Measurements from ENCODE around the gene PRSS38. TPM values are rescaled to one million over a fixed set of nuclear protein-coding genes. Genes with fewer than 3 reads are reported as not detected.

The PRSS38 gene
- total RNA-seq, 1 experiment from 2014 or later = not detected

DNA sequence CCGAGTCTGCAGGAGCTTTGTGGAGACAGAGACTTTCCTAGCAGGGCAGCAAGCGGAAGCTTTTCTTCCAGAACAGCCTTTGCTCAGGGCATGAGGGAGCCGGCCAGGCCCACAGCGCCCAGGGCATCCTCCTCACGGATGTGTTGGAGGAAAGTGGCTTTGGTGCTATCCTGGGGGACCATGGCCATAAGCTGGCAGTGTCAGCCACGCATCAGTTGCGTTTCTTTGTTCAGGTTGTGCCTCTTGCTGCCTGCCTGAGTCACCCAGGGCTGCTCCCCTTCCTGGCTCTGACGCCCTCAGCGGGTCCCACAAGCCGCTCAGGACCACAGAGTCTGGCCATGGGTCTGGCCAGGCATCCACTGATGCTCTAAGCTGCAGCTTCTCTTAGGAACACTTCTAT, 39.6 kb upstream of the PRSS38 start:
- no peaks in the 10 kb centered on the region for H3K27me3 ChIP-seq (ENCODE audit: control insufficient read depth, insufficient read depth, low read length)
- no peak overlapping the region for H3K4me3 ChIP-seq (ENCODE audit: low read depth in 2 of 2, low read length in 2 of 2)
- peak overlapping the region; percentile 12; the same call in 1 of the 2 replicates for H3K27ac ChIP-seq (ENCODE audit: low read length)
- TF ChIP-seq TCF7L2 (IDR thresholded peaks at IDR 0.05; ENCODE audit: low read depth, low read length) (no peak), SIN3A (IDR thresholded peaks at IDR 0.05; ENCODE audit: borderline replicate concordance, insufficient read depth, low read depth, low read length) (no peak), CTCF (IDR thresholded peaks at IDR 0.05) (no peak), REST (IDR thresholded peaks at IDR 0.05; ENCODE audit: insufficient read depth in 1 of 2, low read depth in 2 of 2, low read length in 1 of 2) (no peak), POLR2AphosphoS5 (IDR thresholded peaks at IDR 0.05; ENCODE audit: low read depth, low read length) (no peak)
- ATAC-seq (no peak), DNase-seq (ENCODE audit: low read depth, low spot score) (no peak)
- no peaks in the 10 kb centered on the region for H3K9me3 ChIP-seq (ENCODE audit: control insufficient read depth, insufficient read depth, low read depth, low read length)
- ChIA-PET CTCF (no interaction called here), POLR2A (no interaction called here)
- H3K36me3 ChIP-seq (ENCODE audit: control insufficient read depth, insufficient read depth, low read length) = 0 out of 2 replicates have a peak, but pooled peaks cover 3% of the 10 kb centered on the region
- no TSS peak for BruUV-seq (replicated peaks)
- in situ Hi-C loops (cut with HindIII; ENCODE audit: low pct_unique_long_range_greater_than_20kb, low sequenced_read_pairs) (no loop called here), intact Hi-C loops (cut with micrococcal nuclease; ENCODE audit: unreplicated experiment) (no loop called here)
- H3K4me1 ChIP-seq (ENCODE audit: control insufficient read depth, insufficient read depth, low read length) = no peaks in the 10 kb centered on the region

DNA sequence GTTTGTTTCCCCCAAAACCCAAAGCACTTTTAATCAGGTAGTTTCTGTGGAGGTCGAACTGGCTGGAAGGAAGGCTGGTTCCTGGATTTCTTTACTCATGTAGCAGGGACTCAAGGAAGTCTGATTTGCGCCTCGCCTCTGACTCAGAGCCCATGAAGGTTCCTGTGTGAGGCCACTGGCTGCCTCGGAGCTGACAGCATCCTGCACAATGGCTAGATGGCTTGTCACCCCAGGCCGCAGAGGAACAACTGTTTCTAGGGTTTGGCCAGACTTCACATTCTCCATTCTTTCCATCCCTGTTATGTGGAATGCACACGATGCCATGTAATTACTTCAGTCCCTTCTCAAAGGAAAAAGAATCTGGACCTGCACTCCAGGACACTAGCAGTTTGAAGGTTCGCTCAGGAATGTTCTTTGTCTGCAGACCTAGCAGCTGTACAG, 39.1 kb upstream of the PRSS38 start:
- ATAC-seq = no peak
- ChIA-PET CTCF (no interaction called here), POLR2A (no interaction called here)
- in situ Hi-C loops (cut with HindIII; ENCODE audit: low pct_unique_long_range_greater_than_20kb, low sequenced_read_pairs) = no loop called here
- Histone ChIP-seq H3K27me3 (ENCODE audit: control insufficient read depth, insufficient read depth, low read length) (no peaks in the 10 kb centered on the region), H3K4me1 (ENCODE audit: control insufficient read depth, insufficient read depth, low read length) (no peaks in the 10 kb centered on the region), H3K9me3 (ENCODE audit: control insufficient read depth, insufficient read depth, low read depth, low read length) (no peaks in the 10 kb centered on the region), H3K27ac (ENCODE audit: low read length) (peak overlapping the region; percentile 12; the same call in 1 of the 2 replicates), H3K4me3 (ENCODE audit: low read depth in 2 of 2, low read length in 2 of 2) (no peak overlapping the region), H3K36me3 (ENCODE audit: control insufficient read depth, insufficient read depth, low read length) (0 out of 2 replicates have a peak, but pooled peaks cover 3% of the 10 kb centered on the region)
- TF ChIP-seq TCF7L2 (IDR thresholded peaks at IDR 0.05; ENCODE audit: low read depth, low read length) (no peak), POLR2AphosphoS5 (IDR thresholded peaks at IDR 0.05; ENCODE audit: low read depth, low read length) (no peak), REST (IDR thresholded peaks at IDR 0.05; ENCODE audit: insufficient read depth in 1 of 2, low read depth in 2 of 2, low read length in 1 of 2) (no peak), SIN3A (IDR thresholded peaks at IDR 0.05; ENCODE audit: borderline replicate concordance, insufficient read depth, low read depth, low read length) (no peak), CTCF (IDR thresholded peaks at IDR 0.05) (no peak)
- intact Hi-C loops (cut with micrococcal nuclease; ENCODE audit: unreplicated experiment) = no loop called here
- no peak for DNase-seq (ENCODE audit: low read depth, low spot score)
- BruUV-seq (replicated peaks) = no TSS peak
